Spleen (tissue), 11 donors: Measurements from ENCODE around the gene CAMK2G. TPM values are rescaled to one million over a fixed set of nuclear protein-coding genes. Genes with fewer than 3 reads are reported as not detected.

Source experiments
- DNase-seq: peaks from one replicate; pipeline ENCODE4 v3.0.0-alpha.2; 2020
- H3K27ac ChIP-seq, 8 donors: fragments of 200-600 bp; sonication (generic) in 7 of 8; 1 replicate in 4 of 8; 2 replicates in 4 of 8; pipeline versions ENCODE4 v1.5.0 to v1.8.0; 2016 to 2021; ENCODE audit warnings: inconsistent platforms in 4 of 8, mild to moderate bottlenecking in 4 of 8, moderate library complexity in 1 of 8
- H3K27me3 ChIP-seq, 7 donors: fragments of 200-600 bp; sonication (generic) in 6 of 7; replicated peaks in 1 of 7; 1 replicate in 4 of 7; 2 replicates in 3 of 7; pipeline versions ENCODE4 v1.5.0 to v1.8.0; 2016 to 2021; ENCODE audit warnings: inconsistent platforms in 3 of 7, mild to moderate bottlenecking in 1 of 7
- H3K36me3 ChIP-seq, 6 donors: fragments of 200-600 bp; sonication (generic) in 5 of 6; 1 replicate in 4 of 6; 2 replicates in 2 of 6; pipeline versions ENCODE4 v1.5.0 to v1.8.0; 2016 to 2021; ENCODE audit warnings: inconsistent platforms in 2 of 6
- H3K4me1 ChIP-seq, 6 donors: fragments of 200-600 bp; sonication (generic) in 5 of 6; 1 replicate in 3 of 6; 2 replicates in 3 of 6; pipeline versions ENCODE4 v1.5.0 to v1.8.0; 2016 to 2021; ENCODE audit warnings: inconsistent platforms in 3 of 6
- H3K4me3 ChIP-seq, 8 donors: fragments of 200-600 bp; sonication (generic) in 7 of 8; 1 replicate in 4 of 8; 2 replicates in 4 of 8; pipeline versions ENCODE4 v1.5.0 to v1.8.0; 2016 to 2021; ENCODE audit warnings: inconsistent platforms in 4 of 8, mild to moderate bottlenecking in 4 of 8, moderate library complexity in 2 of 8
- H3K9me3 ChIP-seq, 8 donors: fragments of 200-600 bp; sonication (generic) in 7 of 8; 1 replicate in 4 of 8; 2 replicates in 4 of 8; pipeline versions ENCODE4 v1.5.0 to v1.8.0; 2016 to 2021; ENCODE audit warnings: inconsistent platforms in 4 of 8
- CTCF ChIP-seq, 11 experiments: fragments of 200-600 bp in 7 of 11; fragments of 450-650 bp in 4 of 11; sonication (generic) in 4 of 11; IDR thresholded peaks in 8 of 11; conservative IDR thresholded peaks in 3 of 11; 1 replicate in 7 of 11; 2 replicates in 4 of 11; pipeline versions ENCODE4 v1.4.0 to v1.8.0; 2016 to 2021; ENCODE audit warnings: antibody characterized with exemption in 11 of 11, inconsistent platforms in 4 of 11, mild to moderate bottlenecking in 1 of 11
- POLR2A ChIP-seq, 3 donors: fragments of 450-650 bp; IDR thresholded peaks; one replicate each; pipeline ENCODE4 v1.5.1; 2017; ENCODE audit warnings: antibody characterized with exemption in 3 of 3, mild to moderate bottlenecking in 1 of 3
- POLR2AphosphoS5 ChIP-seq, 3 donors: sonication (generic); formaldehyde crosslinking; IDR thresholded peaks; one replicate each; pipeline ENCODE4 v1.5.1; 2017; ENCODE audit warnings: antibody characterized with exemption in 3 of 3
- WGBS, 5 donors: extraction: QIAGEN DNeasy Blood & Tissue Kit in 3 of 5; methylation state at CpG; one replicate each; pipeline versions ENCODE4 v1.1.5 to v1.1.7; 2013 to 2018; 5-methylcytosine and 5-hydroxymethylcytosine counted together
- intact Hi-C: fragments of 100-400 bp; cut with DNase I; formaldehyde crosslinking; loops from one replicate; pipeline ENCODE4 v1.15.0; 2023; ENCODE audit warnings: low total_unique reads
- polyA plus RNA-seq, 3 donors: library from polyadenylated mRNA; stranded (reverse); fragments of 200-250 nt; gene quantifications; one replicate each; pipeline ENCODE4 v1.2.1, GENCODE V29; 2013
- total RNA-seq, 7 donors: library from RNA; depleted of rRNA in 3 of 7; stranded (reverse); fragments of >200 nt in 3 of 7; fragmentation: NEBNext Ultra II Directional in 4 of 7; extraction: Animal tissue kit (Norgen Biotek cat#: 25700) in 4 of 7; gene quantifications; one replicate each; pipeline versions ENCODE4 v1.1.0 to v1.2.1, GENCODE V29; 2016 to 2021
- donor health status: healthy with polysubstance abuse.
- donor health status: DM: no; HTN: no; CAD: no; lungs with moderate emphysema.
- donor health status: DM: no; HTN: no; CAD: no.
- donor health status: Bipolar disorder and iron deficiency.
- donor health status: healthy.
- donor health status: DM: no; HTN: no; CAD: no.
- donor health status: DM: yes; HTN: yes; CAD: no.

Gene CAMK2G
- total and polyA plus RNA-seq, 10 donors = 10.4 to 55.2 (median 43.9) TPM

DNA sequence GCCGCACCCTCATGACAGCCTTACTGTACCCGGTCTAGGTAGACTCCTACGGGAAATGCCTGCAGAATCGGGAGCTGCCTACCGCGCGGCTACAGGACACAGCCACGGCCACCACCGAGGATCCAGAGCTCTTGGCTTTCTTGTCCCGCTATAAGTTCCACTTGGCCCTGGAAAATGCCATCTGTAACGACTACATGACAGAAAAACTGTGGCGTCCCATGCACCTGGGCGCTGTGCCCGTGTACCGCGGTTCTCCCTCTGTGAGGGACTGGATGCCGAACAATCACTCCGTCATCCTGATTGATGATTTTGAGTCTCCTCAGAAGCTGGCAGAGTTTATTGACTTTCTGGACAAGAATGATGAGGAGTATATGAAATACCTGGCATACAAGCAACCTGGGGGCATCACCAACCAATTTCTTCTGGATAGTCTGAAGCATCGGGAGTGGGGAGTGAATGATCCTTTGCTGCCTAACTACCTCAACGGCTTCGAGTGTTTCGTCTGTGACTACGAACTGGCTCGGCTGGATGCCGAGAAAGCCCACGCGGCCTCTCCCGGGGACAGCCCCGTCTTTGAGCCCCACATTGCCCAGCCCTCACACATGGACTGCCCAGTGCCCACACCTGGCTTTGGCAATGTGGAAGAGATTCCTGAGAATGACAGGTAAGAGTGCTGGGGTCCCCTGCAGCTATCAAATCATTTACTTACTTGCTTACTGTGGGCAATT is 101.0 kb downstream of the CAMK2G start:
- H3K9me3 ChIP-seq = no peaks in the 10 kb centered on the region
- TF ChIP-seq POLR2A (IDR thresholded peaks at IDR 0.05) = no peak
- no peak for TF ChIP-seq POLR2AphosphoS5 (IDR thresholded peaks at IDR 0.05)
- no peak for TF ChIP-seq CTCF (IDR thresholded peaks at IDR 0.05 in 8 of 11, conservative IDR thresholded peaks at IDR 0.05 in 3 of 11)
- 1 to 10% (median 8%) methylated on average over 18 to 29 of the region's 29 CpGs for WGBS, 5 donors
- no peak for DNase-seq
- peaks cover 37 to 89% (median 61%) of the 10 kb centered on the region in 6 donors for H3K4me1 ChIP-seq
- H3K27me3 ChIP-seq = no peaks in the 10 kb centered on the region
- intact Hi-C loops = no loop called here
- peaks cover 0 to 77% (median 52%) of the 10 kb centered on the region in 6 donors for H3K36me3 ChIP-seq
- H3K4me3 ChIP-seq = peak overlapping the region; percentile 73 to 93 (median 86)
- H3K27ac ChIP-seq = peak overlapping the region; percentile 96 to 100 (median 98)

GRCh38 chr10:73772281-73773151 is 101.8 kb downstream of the CAMK2G start:
- WGBS, 5 donors = 0 to 1% (median 0%) methylated on average over 43 to 101 of the region's 101 CpGs
- peak overlapping the region; percentile 73 to 93 (median 86) for H3K4me3 ChIP-seq
- H3K27ac ChIP-seq = peak overlapping the region; percentile 96 to 100 (median 98)
- TF ChIP-seq POLR2AphosphoS5 (IDR thresholded peaks at IDR 0.05) (peak; percentile 97), POLR2A (IDR thresholded peaks at IDR 0.05) (peak in 2 of 3 donors; percentile 74 to 78), CTCF (IDR thresholded peaks at IDR 0.05 in 8 of 11, conservative IDR thresholded peaks at IDR 0.05 in 3 of 11) (peak in 6 of 11 experiments; percentile 11 to 37 (median 20))
- peak; percentile 96 for DNase-seq
- H3K4me1 ChIP-seq = peaks cover 37 to 89% (median 61%) of the 10 kb centered on the region in 6 donors
- H3K9me3 ChIP-seq = no peaks in the 10 kb centered on the region
- intact Hi-C loops = no loop called here
- peaks cover 0 to 77% (median 56%) of the 10 kb centered on the region in 6 donors for H3K36me3 ChIP-seq
- no peaks in the 10 kb centered on the region for H3K27me3 ChIP-seq

- Histone ChIP-seq H3K9me3 (no peaks in the 10 kb centered on the region), H3K27me3 (no peaks in the 10 kb centered on the region), H3K4me3 (peak overlapping the region; percentile 73 to 93 (median 86)), H3K27ac (peak overlapping the region; percentile 96 to 100 (median 98)), H3K4me1 (peaks cover 37 to 81% (median 57%) of the 10 kb centered on the region in 6 donors), H3K36me3 (peaks cover 0 to 77% (median 61%) of the 10 kb centered on the region in 6 donors)
- 17 to 23% (median 19%) methylated on average over 17 of the region's 17 CpGs for WGBS, 5 donors
- no peak for TF ChIP-seq CTCF (IDR thresholded peaks at IDR 0.05 in 8 of 11, conservative IDR thresholded peaks at IDR 0.05 in 3 of 11)
- no peak for TF ChIP-seq POLR2AphosphoS5 (IDR thresholded peaks at IDR 0.05)
- no peak for TF ChIP-seq POLR2A (IDR thresholded peaks at IDR 0.05)
- intact Hi-C loops = no loop called here
- DNase-seq = peak; percentile 81
These were observed 102.6 kb downstream of the CAMK2G start for GRCh38 chr10:73771722-73772280.
